ENCODE results near the gene ZRANB3. TPM values are rescaled to one million over a fixed set of nuclear protein-coding genes. Genes with fewer than 3 reads are reported as not detected.

ZRANB3 gene
- total and polyA plus RNA-seq, 2 donors (not counting 3 experiments of a cell fraction or from before 2014, with no cell fraction given): 2.2 to 6.0 TPM

- H3K9ac ChIP-seq (replicated peaks; ENCODE audit: extremely low read depth, insufficient read depth, low read length): no peak overlapping the region
- no peak overlapping the region for H3K4me3 ChIP-seq (replicated peaks in 1 of 3; ENCODE audit: insufficient read depth in 1 of 3, low read depth in 1 of 3, low read length in 3 of 3)
- H4K20me1 ChIP-seq (replicated peaks; ENCODE audit: control insufficient read depth, extremely low read depth, insufficient read depth, low read length): no peaks in the 10 kb centered on the region
- dilution Hi-C loops (cut with MboI; ENCODE audit: extremely low pct_ligation_motif_present, low sequenced_read_pairs): no loop called here
- no TSS peak for BruUV-seq (replicated peaks)
- FAIRE-seq (no peak), DNase-seq (ENCODE audit: low read depth, low spot score) (no peak)
- H2AFZ ChIP-seq (ENCODE audit: low read depth, low read length): no peak overlapping the region
- H3K9me3 ChIP-seq (replicated peaks; ENCODE audit: control insufficient read depth, insufficient read depth, low read length): no peaks in the 10 kb centered on the region
- no peaks in the 10 kb centered on the region for H3K4me1 ChIP-seq (ENCODE audit: control insufficient read depth, extremely low read depth, insufficient read depth, low read length)
- CTCF ChIA-PET: no interaction called here
- H3K4me2 ChIP-seq (ENCODE audit: insufficient read depth, low read length): no peak overlapping the region
- TF ChIP-seq FOS (IDR thresholded peaks at IDR 0.05; ENCODE audit: borderline replicate concordance, insufficient read depth, low read length): no peak
- no peak for TF ChIP-seq EZH2 (IDR thresholded peaks at IDR 0.05; ENCODE audit: borderline replicate concordance, low read depth, low read length, severe bottlenecking)
- TF ChIP-seq MYC (IDR thresholded peaks at IDR 0.05; ENCODE audit: low read depth, low read length): no peak
- TF ChIP-seq MAX (IDR thresholded peaks at IDR 0.05; ENCODE audit: insufficient read depth, insufficient read length): no peak
- TF ChIP-seq CTCF (IDR thresholded peaks at IDR 0.05; ENCODE audit: extremely low read depth in 1 of 2, insufficient read depth in 1 of 2, low read depth in 1 of 2, low read length in 2 of 2): no peak
- TF ChIP-seq JUN (IDR thresholded peaks at IDR 0.05; ENCODE audit: borderline replicate concordance, insufficient read depth, insufficient read length, low read depth): no peak
- TF ChIP-seq POLR2A (IDR thresholded peaks at IDR 0.05; ENCODE audit: low read depth, low read length): no peak
- TF ChIP-seq POLR2AphosphoS5 (IDR thresholded peaks at IDR 0.05; ENCODE audit: insufficient read depth, low read depth, low read length): no peak
- no peak for TF ChIP-seq GATA2 (IDR thresholded peaks at IDR 0.05; ENCODE audit: insufficient read depth, insufficient read length, low read depth, low read length)
- H3K27ac ChIP-seq (ENCODE audit: insufficient read depth, low read depth, low read length): no peak overlapping the region
- H3K27me3 ChIP-seq (ENCODE audit: control insufficient read depth in 2 of 2, insufficient read depth in 2 of 2, low read length in 2 of 2): no peaks in the 10 kb centered on the region
- H3K9me1 ChIP-seq (replicated peaks; ENCODE audit: control insufficient read depth, extremely low read depth, insufficient read depth, low read length): no peaks in the 10 kb centered on the region
- intact Hi-C loops (cut with micrococcal nuclease): no loop called here
- H3K36me3 ChIP-seq (ENCODE audit: control insufficient read depth in 2 of 2, extremely low read depth in 1 of 2, insufficient read depth in 2 of 2, low read length in 2 of 2): peaks cover 10 to 15% of the 10 kb centered on the region in 2 experiments
- POLR2A ChIA-PET: no interaction called here
- no peaks in the 10 kb centered on the region for H3K79me2 ChIP-seq (ENCODE audit: control insufficient read depth, insufficient read depth, low read length)
These were observed 380.3 kb downstream of the ZRANB3 start for GRCh38 chr2:135150725-135151124.

All from endothelial cell of umbilical vein (primary cell).